Neural crest cell (in vitro differentiated cells): ENCODE results near the gene ADTRP. TPM values are rescaled to one million over a fixed set of nuclear protein-coding genes. Genes with fewer than 3 reads are reported as not detected.

Experiments
- DNase-seq: peaks from one replicate; pipeline ENCODE4 v3.0.0; 2021; ENCODE audit warnings: low read depth, mixed read lengths, low spot score
- H3K27ac Mint-ChIP-seq: one replicate; pipeline ENCODE4 v1.8.0; 2021; ENCODE audit warnings: mild to moderate bottlenecking, mixed read lengths; ENCODE audit not compliant: unreplicated experiment
- H3K27me3 Mint-ChIP-seq: 2 replicates; pipeline ENCODE4 v1.8.0; 2021; ENCODE audit warnings: low read depth, mild to moderate bottlenecking, mixed read lengths
- H3K36me3 Mint-ChIP-seq: 2 replicates; pipeline ENCODE4 v1.8.0; 2021; ENCODE audit warnings: low read depth, mild to moderate bottlenecking, mixed read lengths
- H3K4me1 Mint-ChIP-seq: 2 replicates; pipeline ENCODE4 v1.8.0; 2021; ENCODE audit warnings: mixed read lengths
- H3K4me3 Mint-ChIP-seq: one replicate; pipeline ENCODE4 v1.8.0; 2021; ENCODE audit warnings: mild to moderate bottlenecking, mixed read lengths
- H3K9me3 Mint-ChIP-seq: 2 replicates; pipeline ENCODE4 v1.8.0; 2021; ENCODE audit warnings: mixed read lengths
- CTCF ChIP-seq: fragments of 200-600 bp; sonication (generic); conservative IDR thresholded peaks from 2 replicates; pipeline ENCODE4 v1.5.0; 2021; ENCODE audit warnings: antibody characterized with exemption, mild to moderate bottlenecking
- total RNA-seq: library from RNA; stranded (reverse); gene quantifications from 2 replicates; pipeline ENCODE4 v1.2.1, GENCODE V29; 2021

Gene ADTRP
- total RNA-seq, 1 donor from 2014 or later = not detected

DNA sequence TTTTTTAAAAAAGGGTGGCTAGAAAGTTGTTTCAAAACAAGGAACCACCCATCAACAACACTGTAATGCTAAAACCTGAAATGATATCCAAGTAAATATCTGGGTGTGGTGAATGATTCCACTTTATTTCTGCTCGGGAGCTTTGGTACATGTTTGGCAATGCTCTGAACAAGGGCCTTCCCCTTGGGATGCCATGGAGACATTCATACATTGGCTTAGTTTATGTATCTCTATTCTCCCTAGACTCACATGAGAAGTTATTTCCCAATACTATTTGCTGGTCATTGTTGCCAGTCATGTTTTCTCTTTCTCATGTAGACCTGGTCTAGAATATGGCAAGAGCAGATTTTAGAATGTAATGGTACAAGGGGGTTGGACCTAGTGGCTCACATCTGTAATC is 22.9 kb downstream of the ADTRP start:
- Mint-ChIP-seq H3K27me3 (no peaks in the 10 kb centered on the region), H3K9me3 (peaks cover 3% of the 10 kb centered on the region), H3K4me3 (no peak overlapping the region), H3K4me1 (no peaks in the 10 kb centered on the region), H3K36me3 (no peaks in the 10 kb centered on the region), H3K27ac (no peak overlapping the region)
- TF ChIP-seq CTCF = no peak
- DNase-seq = no peak

- no peak for TF ChIP-seq CTCF
- Mint-ChIP-seq H3K36me3 (no peaks in the 10 kb centered on the region), H3K4me3 (no peak overlapping the region), H3K4me1 (no peaks in the 10 kb centered on the region), H3K27me3 (no peaks in the 10 kb centered on the region), H3K9me3 (peaks cover 3% of the 10 kb centered on the region), H3K27ac (no peak overlapping the region)
- DNase-seq = no peak
These were observed 23.9 kb downstream of the ADTRP start for GRCh38 chr6:11754625-11755271.

- TF ChIP-seq CTCF = no peak
- H3K9me3 Mint-ChIP-seq = peaks cover 3% of the 10 kb centered on the region
- no peak for DNase-seq
- H3K27ac Mint-ChIP-seq = no peak overlapping the region
- no peaks in the 10 kb centered on the region for H3K27me3 Mint-ChIP-seq
- no peak overlapping the region for H3K4me3 Mint-ChIP-seq
- no peaks in the 10 kb centered on the region for H3K36me3 Mint-ChIP-seq
- no peaks in the 10 kb centered on the region for H3K4me1 Mint-ChIP-seq
These were observed 24.8 kb downstream of the ADTRP start for GRCh38 chr6:11753798-11754197.

GRCh38 chr6:11752360-11752759 is 26.2 kb downstream of the ADTRP start:
- H3K36me3 Mint-ChIP-seq = no peaks in the 10 kb centered on the region
- no peak for TF ChIP-seq CTCF
- no peak for DNase-seq
- no peaks in the 10 kb centered on the region for H3K27me3 Mint-ChIP-seq
- H3K27ac Mint-ChIP-seq = no peak overlapping the region
- H3K4me1 Mint-ChIP-seq = no peaks in the 10 kb centered on the region
- no peak overlapping the region for H3K4me3 Mint-ChIP-seq
- peaks cover 1% of the 10 kb centered on the region for H3K9me3 Mint-ChIP-seq

- Mint-ChIP-seq H3K27ac (no peak overlapping the region), H3K27me3 (no peaks in the 10 kb centered on the region), H3K9me3 (no peaks in the 10 kb centered on the region), H3K4me1 (no peaks in the 10 kb centered on the region), H3K4me3 (no peak overlapping the region), H3K36me3 (no peaks in the 10 kb centered on the region)
- DNase-seq = no peak
- TF ChIP-seq CTCF = no peak
These were observed 27.9 kb downstream of the ADTRP start for GRCh38 chr6:11750682-11751081.
